GM19035 (cell line): Measurements from ENCODE around the gene FRS2.

Source experiments
- ATAC-seq: cut with Tn5 transposase; IDR thresholded peaks from one replicate; pipeline ENCODE4 v1.9.1; 2021; ENCODE audit not compliant: unreplicated experiment

The FRS2 gene

GRCh38 chr12:69524755-69525469 lies 54.7 kb downstream of the FRS2 start:
- ATAC-seq, result no peak

GRCh38 chr12:69527506-69528272 lies 57.5 kb downstream of the FRS2 start:
- ATAC-seq, result no peak

GRCh38 chr12:69529021-69529420 lies 58.8 kb downstream of the FRS2 start:
- ATAC-seq, result no peak

- no peak for ATAC-seq
These were observed 63.7 kb downstream of the FRS2 start for GRCh38 chr12:69533844-69534243.

- peak; percentile 71 for ATAC-seq
These were observed 64.2 kb downstream of the FRS2 start for GRCh38 chr12:69534389-69534822.

- ATAC-seq, result no peak
These were observed 70.8 kb downstream of the FRS2 start for GRCh38 chr12:69540987-69541386.

GRCh38 chr12:69544087-69544486 lies 73.9 kb downstream of the FRS2 start:
- no peak for ATAC-seq

GRCh38 chr12:69545081-69545480 lies 74.9 kb downstream of the FRS2 start:
- ATAC-seq, result no peak

- ATAC-seq, result no peak
These were observed 76.7 kb downstream of the FRS2 start for GRCh38 chr12:69546693-69547438.

- ATAC-seq, result no peak
These were observed 78.5 kb downstream of the FRS2 start for GRCh38 chr12:69548687-69549086.

- ATAC-seq, result no peak
These were observed 80.6 kb downstream of the FRS2 start for GRCh38 chr12:69550569-69551350.

GRCh38 chr12:69553628-69554248 lies 83.5 kb downstream of the FRS2 start:
- ATAC-seq, result no peak

GRCh38 chr12:69555461-69555860 lies 85.3 kb downstream of the FRS2 start:
- no peak for ATAC-seq

GRCh38 chr12:69556383-69556782 lies 86.2 kb downstream of the FRS2 start:
- ATAC-seq, result no peak

- no peak for ATAC-seq
These were observed 93.1 kb downstream of the FRS2 start for GRCh38 chr12:69563166-69563762.

GRCh38 chr12:69566603-69567002 lies 96.4 kb downstream of the FRS2 start:
- ATAC-seq, result no peak

- no peak for ATAC-seq
These were observed 99.0 kb downstream of the FRS2 start for GRCh38 chr12:69569236-69569635.

- no peak for ATAC-seq
These were observed 99.9 kb downstream of the FRS2 start for GRCh38 chr12:69570000-69570516.

GRCh38 chr12:69570545-69571399 lies 100.6 kb downstream of the FRS2 start:
- peak; percentile 60 for ATAC-seq
